Gastroesophageal sphincter (tissue), 3 donors: ENCODE data around the gene SYF2.
"Not testable (repeated sequence)": the region's sequence is repeated elsewhere in the genome, so short reads cannot be mapped to it uniquely, and the experiment has no call there.

Source experiments
- EP300 ChIP-seq: sonication (generic); formaldehyde crosslinking; IDR thresholded peaks from one replicate; pipeline ENCODE4 v1.6.1; 2017; ENCODE audit warnings: antibody characterized with exemption, mild to moderate bottlenecking
- TF ChIP-seq, protein P1 (sequence below), 4 experiments: fragments of 200-600 bp in 2 of 4; fragments of 450-650 bp in 2 of 4; sonication (generic) in 1 of 4; IDR thresholded peaks; one replicate each; pipeline ENCODE4 v1.5.1; 2017 to 2019; ENCODE audit warnings: antibody characterized with exemption in 4 of 4, mild to moderate bottlenecking in 2 of 4, moderate library complexity in 2 of 4

DNA sequence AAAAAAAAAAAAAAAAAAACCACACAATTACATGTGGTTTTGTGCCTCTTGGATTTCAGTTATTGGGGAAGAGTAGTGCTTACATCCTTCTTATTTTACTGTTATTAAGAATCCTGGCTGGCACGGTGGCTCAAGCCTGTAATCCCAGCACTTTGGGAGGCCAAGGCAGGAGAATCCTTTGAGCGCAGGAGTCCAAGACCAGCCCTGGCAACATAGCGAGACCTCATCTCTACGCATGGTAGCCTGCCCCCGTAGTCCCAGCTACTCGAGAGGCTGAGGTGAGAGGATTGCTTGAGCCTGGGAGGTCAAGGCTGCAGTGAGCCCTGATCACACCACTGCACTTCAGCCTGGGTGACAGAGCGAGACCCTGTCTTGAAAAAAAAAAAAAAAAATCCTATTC is 4.0 kb upstream of the SYF2 start:
- TF ChIP-seq, protein P1, sequence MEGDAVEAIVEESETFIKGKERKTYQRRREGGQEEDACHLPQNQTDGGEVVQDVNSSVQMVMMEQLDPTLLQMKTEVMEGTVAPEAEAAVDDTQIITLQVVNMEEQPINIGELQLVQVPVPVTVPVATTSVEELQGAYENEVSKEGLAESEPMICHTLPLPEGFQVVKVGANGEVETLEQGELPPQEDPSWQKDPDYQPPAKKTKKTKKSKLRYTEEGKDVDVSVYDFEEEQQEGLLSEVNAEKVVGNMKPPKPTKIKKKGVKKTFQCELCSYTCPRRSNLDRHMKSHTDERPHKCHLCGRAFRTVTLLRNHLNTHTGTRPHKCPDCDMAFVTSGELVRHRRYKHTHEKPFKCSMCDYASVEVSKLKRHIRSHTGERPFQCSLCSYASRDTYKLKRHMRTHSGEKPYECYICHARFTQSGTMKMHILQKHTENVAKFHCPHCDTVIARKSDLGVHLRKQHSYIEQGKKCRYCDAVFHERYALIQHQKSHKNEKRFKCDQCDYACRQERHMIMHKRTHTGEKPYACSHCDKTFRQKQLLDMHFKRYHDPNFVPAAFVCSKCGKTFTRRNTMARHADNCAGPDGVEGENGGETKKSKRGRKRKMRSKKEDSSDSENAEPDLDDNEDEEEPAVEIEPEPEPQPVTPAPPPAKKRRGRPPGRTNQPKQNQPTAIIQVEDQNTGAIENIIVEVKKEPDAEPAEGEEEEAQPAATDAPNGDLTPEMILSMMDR (IDR thresholded peaks at IDR 0.05) = not testable (repeated sequence)
- not testable (repeated sequence) for TF ChIP-seq EP300
